OCI-M1 (cell line): ENCODE data around the gene MBP.

Source experiments
- DNase-seq: peaks from one replicate; lab custom pipeline; 2025; lab: John Stamatoyannopoulos, UW

MBP gene

GRCh38 chr18:77151033-77151771, 18.6 kb upstream of the MBP start:
- no peak for DNase-seq

- no peak for DNase-seq
These were observed 18.0 kb upstream of the MBP start for GRCh38 chr18:77150588-77150987.

- no peak for DNase-seq
These were observed 15.7 kb upstream of the MBP start for GRCh38 chr18:77148289-77148688.

- DNase-seq: no peak
These were observed 14.9 kb upstream of the MBP start for GRCh38 chr18:77147418-77147852.

GRCh38 chr18:77146249-77147080, 13.9 kb upstream of the MBP start:
- DNase-seq: no peak

GRCh38 chr18:77145364-77145901, 12.8 kb upstream of the MBP start:
- no peak for DNase-seq

GRCh38 chr18:77144451-77145118, 12.0 kb upstream of the MBP start:
- no peak for DNase-seq

- DNase-seq: no peak
These were observed 11.5 kb upstream of the MBP start for GRCh38 chr18:77144046-77144445.

GRCh38 chr18:77143196-77143595, 10.6 kb upstream of the MBP start:
- no peak for DNase-seq

- DNase-seq: peak; percentile 5
These were observed 9.0 kb upstream of the MBP start for GRCh38 chr18:77141401-77142118.

- no peak for DNase-seq
These were observed 8.0 kb upstream of the MBP start for GRCh38 chr18:77140439-77141109.

- no peak for DNase-seq
These were observed 7.4 kb upstream of the MBP start for GRCh38 chr18:77140030-77140429.

- DNase-seq: no peak
These were observed 7.0 kb upstream of the MBP start for GRCh38 chr18:77139619-77140018.

GRCh38 chr18:77138270-77138669, 5.7 kb upstream of the MBP start:
- DNase-seq: no peak

GRCh38 chr18:77137851-77138250, 5.3 kb upstream of the MBP start:
- no peak for DNase-seq

GRCh38 chr18:77136871-77137665, 4.5 kb upstream of the MBP start:
- DNase-seq: no peak

- DNase-seq: no peak
These were observed 3.6 kb upstream of the MBP start for GRCh38 chr18:77136076-77136718.

GRCh38 chr18:77135339-77136075, 2.9 kb upstream of the MBP start:
- DNase-seq: no peak

GRCh38 chr18:77134611-77135010, 2.0 kb upstream of the MBP start:
- no peak for DNase-seq
